ENCODE data around the gene PRKCH. TPM values are rescaled to one million over a fixed set of nuclear protein-coding genes. Genes with fewer than 3 reads are reported as not detected.

Gene PRKCH
- total and polyA plus RNA-seq, 2 of the 13 experiments (the other 11 are each of a cell fraction or from before 2014, with no cell fraction given), result 0.48 to 1.3 TPM

DNA sequence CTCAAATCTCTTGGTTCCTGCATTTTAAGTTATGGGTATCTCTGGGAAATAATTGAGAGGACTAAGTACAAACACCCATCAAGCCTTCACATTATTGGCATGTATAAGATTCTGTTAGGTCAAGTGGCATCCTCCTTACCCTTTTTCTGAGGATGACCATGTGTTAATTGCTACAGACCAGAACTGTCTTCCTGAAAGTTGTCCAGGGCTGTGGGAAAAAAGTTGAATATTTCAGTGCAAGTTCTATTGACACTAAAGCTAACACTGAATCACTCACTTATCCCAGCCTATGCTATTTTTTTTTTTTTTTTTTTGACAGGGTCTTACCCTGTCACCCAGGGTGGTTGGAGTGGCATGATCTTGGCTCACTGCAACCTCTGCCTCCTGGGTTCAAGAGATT lies 243.8 kb downstream of the PRKCH start:
- H3K9me3 ChIP-seq (ENCODE audit: low read length), result no peaks in the 10 kb centered on the region
- TF ChIP-seq PHF20 (CRISPR knock-in tag; IDR thresholded peaks at IDR 0.05), result no peak
- TF ChIP-seq NCOA1 (CRISPR knock-in tag; IDR thresholded peaks at IDR 0.05), result no peak
- no peak for TF ChIP-seq HDAC2 (CRISPR knock-in tag; IDR thresholded peaks at IDR 0.05)
- no peak for TF ChIP-seq HNRNPH1 (optimal IDR thresholded peaks at IDR 0.05; ENCODE audit: low read depth, low read length)
- TF ChIP-seq BRCA1 (CRISPR knock-in tag; IDR thresholded peaks at IDR 0.05), result no peak
- TF ChIP-seq RCOR2 (CRISPR knock-in tag; IDR thresholded peaks at IDR 0.05), result no peak
- no peak for TF ChIP-seq STAG1 (CRISPR knock-in tag; IDR thresholded peaks at IDR 0.05)
- TF ChIP-seq ESRRA (CRISPR knock-in tag; IDR thresholded peaks at IDR 0.05; ENCODE audit: low read depth), result no peak
- TF ChIP-seq, protein P1, sequence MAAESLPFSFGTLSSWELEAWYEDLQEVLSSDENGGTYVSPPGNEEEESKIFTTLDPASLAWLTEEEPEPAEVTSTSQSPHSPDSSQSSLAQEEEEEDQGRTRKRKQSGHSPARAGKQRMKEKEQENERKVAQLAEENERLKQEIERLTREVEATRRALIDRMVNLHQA (CRISPR knock-in tag; IDR thresholded peaks at IDR 0.05), result no peak
- no peak for TF ChIP-seq ZSCAN31 (CRISPR knock-in tag; IDR thresholded peaks at IDR 0.05; ENCODE audit: low read depth)
- no peak for TF ChIP-seq GFI1 (CRISPR knock-in tag; IDR thresholded peaks at IDR 0.05; ENCODE audit: borderline replicate concordance)
- no peak for TF ChIP-seq ZNF180 (CRISPR knock-in tag; IDR thresholded peaks at IDR 0.05; ENCODE audit: borderline replicate concordance, low read depth)
- TF ChIP-seq SOX6 (IDR thresholded peaks at IDR 0.05), result no peak
- no peak for TF ChIP-seq SOX6 (CRISPR knock-in tag; IDR thresholded peaks at IDR 0.05)
- no peak for TF ChIP-seq ZNF253 (CRISPR knock-in tag; IDR thresholded peaks at IDR 0.05; ENCODE audit: borderline replicate concordance)
- no peak for TF ChIP-seq ZMYM3 (CRISPR knock-in tag; IDR thresholded peaks at IDR 0.05)
- TF ChIP-seq, protein P2, sequence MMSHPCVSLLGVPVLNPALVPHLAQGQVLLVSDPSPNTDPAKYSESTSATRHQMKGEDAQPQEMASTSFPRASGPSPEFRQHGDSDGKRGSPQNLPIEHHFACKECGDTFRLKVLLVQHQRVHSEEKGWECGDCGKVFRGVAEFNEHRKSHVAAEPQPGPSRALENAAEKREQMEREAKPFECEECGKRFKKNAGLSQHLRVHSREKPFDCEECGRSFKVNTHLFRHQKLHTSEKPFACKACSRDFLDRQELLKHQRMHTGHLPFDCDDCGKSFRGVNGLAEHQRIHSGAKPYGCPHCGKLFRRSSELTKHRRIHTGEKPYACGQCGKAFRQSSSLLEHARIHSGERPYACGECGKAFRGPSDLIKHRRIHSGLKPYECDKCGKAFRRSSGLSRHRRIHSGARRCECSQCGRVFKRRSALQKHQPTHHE (CRISPR knock-in tag; IDR thresholded peaks at IDR 0.05; ENCODE audit: borderline replicate concordance), result no peak
- TF ChIP-seq, protein P3, sequence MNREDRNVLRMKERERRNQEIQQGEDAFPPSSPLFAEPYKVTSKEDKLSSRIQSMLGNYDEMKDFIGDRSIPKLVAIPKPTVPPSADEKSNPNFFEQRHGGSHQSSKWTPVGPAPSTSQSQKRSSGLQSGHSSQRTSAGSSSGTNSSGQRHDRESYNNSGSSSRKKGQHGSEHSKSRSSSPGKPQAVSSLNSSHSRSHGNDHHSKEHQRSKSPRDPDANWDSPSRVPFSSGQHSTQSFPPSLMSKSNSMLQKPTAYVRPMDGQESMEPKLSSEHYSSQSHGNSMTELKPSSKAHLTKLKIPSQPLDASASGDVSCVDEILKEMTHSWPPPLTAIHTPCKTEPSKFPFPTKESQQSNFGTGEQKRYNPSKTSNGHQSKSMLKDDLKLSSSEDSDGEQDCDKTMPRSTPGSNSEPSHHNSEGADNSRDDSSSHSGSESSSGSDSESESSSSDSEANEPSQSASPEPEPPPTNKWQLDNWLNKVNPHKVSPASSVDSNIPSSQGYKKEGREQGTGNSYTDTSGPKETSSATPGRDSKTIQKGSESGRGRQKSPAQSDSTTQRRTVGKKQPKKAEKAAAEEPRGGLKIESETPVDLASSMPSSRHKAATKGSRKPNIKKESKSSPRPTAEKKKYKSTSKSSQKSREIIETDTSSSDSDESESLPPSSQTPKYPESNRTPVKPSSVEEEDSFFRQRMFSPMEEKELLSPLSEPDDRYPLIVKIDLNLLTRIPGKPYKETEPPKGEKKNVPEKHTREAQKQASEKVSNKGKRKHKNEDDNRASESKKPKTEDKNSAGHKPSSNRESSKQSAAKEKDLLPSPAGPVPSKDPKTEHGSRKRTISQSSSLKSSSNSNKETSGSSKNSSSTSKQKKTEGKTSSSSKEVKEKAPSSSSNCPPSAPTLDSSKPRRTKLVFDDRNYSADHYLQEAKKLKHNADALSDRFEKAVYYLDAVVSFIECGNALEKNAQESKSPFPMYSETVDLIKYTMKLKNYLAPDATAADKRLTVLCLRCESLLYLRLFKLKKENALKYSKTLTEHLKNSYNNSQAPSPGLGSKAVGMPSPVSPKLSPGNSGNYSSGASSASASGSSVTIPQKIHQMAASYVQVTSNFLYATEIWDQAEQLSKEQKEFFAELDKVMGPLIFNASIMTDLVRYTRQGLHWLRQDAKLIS (CRISPR knock-in tag; IDR thresholded peaks at IDR 0.05), result no peak
- no peak for TF ChIP-seq HOXA7 (CRISPR knock-in tag; IDR thresholded peaks at IDR 0.05)
- no peak for TF ChIP-seq PRMT3 (CRISPR knock-in tag; IDR thresholded peaks at IDR 0.05; ENCODE audit: borderline replicate concordance, low read depth)
- TF ChIP-seq SRSF4 (IDR thresholded peaks at IDR 0.05; ENCODE audit: low read depth, low read length, poor library complexity, severe bottlenecking), result no peak
- BruUV-seq (replicated peaks), result no TSS peak
- in situ Hi-C loops (cut with HindIII; ENCODE audit: extremely low pct_ligation_motif_present, low pct_unique_long_range_greater_than_20kb), result no loop called here
- H3K27me3 ChIP-seq (ENCODE audit: control insufficient read depth in 1 of 2, insufficient read depth in 2 of 2, low read length in 2 of 2), result no peaks in the 10 kb centered on the region
- POLR2A ChIA-PET, result interaction anchor here (1.0 kb wide), 1 partner anchor 43 kb away, joined by 3 read pairs; no protein-coding TSS in a partner anchor
- H3K4me3 ChIP-seq (replicated peaks in 1 of 3; ENCODE audit: insufficient read depth in 1 of 3, low read depth in 2 of 3, low read length in 3 of 3), result no peak overlapping the region
- peaks cover 95% of the 10 kb centered on the region for H3K4me1 ChIP-seq (ENCODE audit: insufficient read depth, low read length)
- H3K9ac ChIP-seq (ENCODE audit: insufficient read depth, low read depth, low read length), result no peak overlapping the region
- FAIRE-seq (no peak), ATAC-seq (no peak), DNase-seq (ENCODE audit: low spot score) (no peak)
- H3K36me3 ChIP-seq (replicated peaks in 1 of 2; ENCODE audit: control insufficient read depth in 1 of 2, insufficient read depth in 2 of 2, low read length in 2 of 2), result no peaks in the 10 kb centered on the region
- H3K27ac ChIP-seq (ENCODE audit: extremely low read length, insufficient read depth, low read length), result no peak overlapping the region
- H4K20me1 ChIP-seq (ENCODE audit: insufficient read depth, low read length), result no peaks in the 10 kb centered on the region
- H3K4me2 ChIP-seq (ENCODE audit: low read depth, low read length), result no peak overlapping the region
- no peaks in the 10 kb centered on the region for H3K79me2 ChIP-seq (ENCODE audit: insufficient read depth, low read length)
- intact Hi-C loops (cut with micrococcal nuclease; ENCODE audit: unreplicated experiment), result no loop called here
- H2AFZ ChIP-seq (ENCODE audit: low read length), result no peak overlapping the region
- CTCF ChIA-PET (ENCODE audit: low intra/inter-chr PET ratio, low total read pairs), result no interaction called here
